ENCODE results near the gene RPS27L.

DNA sequence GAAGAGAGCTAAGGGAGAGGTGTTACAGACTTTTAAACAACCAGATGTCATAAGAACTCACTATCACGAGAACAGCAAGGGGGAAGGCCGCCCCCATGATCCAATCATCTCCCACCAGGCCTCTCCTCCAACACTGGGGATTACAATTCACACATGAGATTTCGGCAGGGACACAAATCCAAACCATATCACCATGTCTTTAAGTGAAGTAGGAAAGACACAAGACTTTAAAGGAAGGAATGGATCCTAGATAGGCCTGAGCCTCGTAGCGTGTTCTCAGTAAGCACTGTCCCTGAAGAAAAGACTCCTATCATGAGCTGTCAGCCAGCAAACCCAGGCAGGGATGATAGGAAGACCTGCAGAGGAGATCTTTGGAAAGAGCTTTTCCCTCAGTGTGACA is 15.1 kb upstream of the RPS27L start:
- TF ChIP-seq CTCF (IDR thresholded peaks at IDR 0.05) (no peak), POLR2AphosphoS5 (IDR thresholded peaks at IDR 0.05) (no peak), POLR2A (IDR thresholded peaks at IDR 0.05) (no peak)
